Right lung (tissue), 5 donors: ENCODE measurements around the gene ARHGAP24. TPM values are rescaled to one million over a fixed set of nuclear protein-coding genes. Genes with fewer than 3 reads are reported as not detected.

ENCODE experiments used
- DNase-seq, 2 donors: peaks; one replicate each; pipeline ENCODE4 v3.0.0-alpha.2; 2013
- polyA plus RNA-seq, 5 donors: library from polyadenylated mRNA; unstranded; fragments of 120-200 nt; gene quantifications; one replicate each; pipeline versions ENCODE4 v1.2.1 to v1.2.3, GENCODE V29; 2013; ENCODE audit warnings: inconsistent platforms in 1 of 5, low replicate concordance in 1 of 5; ENCODE audit not compliant: insufficient read length in 5 of 5, insufficient read depth in 1 of 5

Gene ARHGAP24
- polyA plus RNA-seq, 5 donors = 19.9 to 37.9 (median 26.8) TPM

- no peak for DNase-seq
Observed at GRCh38 chr4:85736571-85736970, 261.6 kb downstream of the ARHGAP24 start.

GRCh38 chr4:85737254-85737653 lies 262.3 kb downstream of the ARHGAP24 start:
- no peak for DNase-seq

GRCh38 chr4:85738721-85739120 lies 263.8 kb downstream of the ARHGAP24 start:
- DNase-seq = no peak

GRCh38 chr4:85740431-85740861 lies 265.5 kb downstream of the ARHGAP24 start:
- DNase-seq = no peak

GRCh38 chr4:85741381-85741780 lies 266.4 kb downstream of the ARHGAP24 start:
- no peak for DNase-seq

- no peak for DNase-seq
Observed at GRCh38 chr4:85741921-85742591, 267.1 kb downstream of the ARHGAP24 start.

- DNase-seq = no peak
Observed at GRCh38 chr4:85744950-85745349, 270.0 kb downstream of the ARHGAP24 start.

- no peak for DNase-seq
Observed at GRCh38 chr4:85745939-85746338, 271.0 kb downstream of the ARHGAP24 start.

- peak; percentile 49 to 69 for DNase-seq
Observed at GRCh38 chr4:85747882-85748491, 273.0 kb downstream of the ARHGAP24 start.

GRCh38 chr4:85748654-85749053 lies 273.7 kb downstream of the ARHGAP24 start:
- no peak for DNase-seq

GRCh38 chr4:85751866-85752265 lies 276.9 kb downstream of the ARHGAP24 start:
- DNase-seq = no peak

GRCh38 chr4:85755285-85755684 lies 280.3 kb downstream of the ARHGAP24 start:
- DNase-seq = no peak

GRCh38 chr4:85756938-85757337 lies 282.0 kb downstream of the ARHGAP24 start:
- DNase-seq = no peak

GRCh38 chr4:85759388-85759787 lies 284.4 kb downstream of the ARHGAP24 start:
- no peak for DNase-seq

- peak; percentile 69 to 73 for DNase-seq
Observed at GRCh38 chr4:85760511-85760910, 285.6 kb downstream of the ARHGAP24 start.

GRCh38 chr4:85761803-85762528 lies 287.0 kb downstream of the ARHGAP24 start:
- peak; percentile 91 to 93 for DNase-seq

- DNase-seq = peak in 1 of 2 donors; percentile 56
Observed at GRCh38 chr4:85762529-85762871, 287.6 kb downstream of the ARHGAP24 start.

- DNase-seq = no peak
Observed at GRCh38 chr4:85763202-85763601, 288.3 kb downstream of the ARHGAP24 start.

GRCh38 chr4:85767649-85768048 lies 292.7 kb downstream of the ARHGAP24 start:
- no peak for DNase-seq

- DNase-seq = no peak
Observed at GRCh38 chr4:85769009-85769408, 294.1 kb downstream of the ARHGAP24 start.

GRCh38 chr4:85772470-85772869 lies 297.5 kb downstream of the ARHGAP24 start:
- no peak for DNase-seq

- no peak for DNase-seq
Observed at GRCh38 chr4:85773372-85773771, 298.4 kb downstream of the ARHGAP24 start.

- DNase-seq = no peak
Observed at GRCh38 chr4:85774000-85774399, 299.1 kb downstream of the ARHGAP24 start.
